GM23338 (cell line): ENCODE measurements around the gene ZNF593OS. TPM values are rescaled to one million over a fixed set of nuclear protein-coding genes. Genes with fewer than 3 reads are reported as not detected.
A peak's percentile ranks its signal among the peaks of the same experiment; 100 is the strongest.

Experiments used
- ATAC-seq: fragments of 200-7000 bp; cut with Tn5 transposase; 3 replicates; pipeline ENCODE4 v1.9.1; 2020
- DNase-seq: peaks from one replicate; pipeline ENCODE4 v3.0.0-alpha.2; 2015; ENCODE audit warnings: low spot score
- H2AFZ ChIP-seq: fragments of 200-600 bp; sonication (generic); 2 replicates; pipeline ENCODE4 v1.8.0; 2016; ENCODE audit warnings: antibody characterized with exemption, mild to moderate bottlenecking, moderate library complexity
- H3F3A ChIP-seq: fragments of 200-600 bp; sonication (generic); replicated peaks from 2 replicates; pipeline ENCODE4 v1.8.0; 2017; ENCODE audit warnings: antibody characterized with exemption, mixed run types, low read depth
- H3K27ac ChIP-seq: fragments of 200-600 bp; sonication (generic); 2 replicates; pipeline ENCODE4 v1.6.1; 2016; ENCODE audit warnings: low read depth
- H3K27me3 ChIP-seq: fragments of 200-600 bp; sonication (generic); 2 replicates; pipeline ENCODE4 v1.8.0; 2016; ENCODE audit warnings: mild to moderate bottlenecking, mixed run types, moderate library complexity; ENCODE audit not compliant: insufficient read depth
- H3K36me3 ChIP-seq: fragments of 200-600 bp; sonication (generic); 2 replicates; pipeline ENCODE4 v1.8.0; 2016; ENCODE audit warnings: mild to moderate bottlenecking; ENCODE audit not compliant: insufficient read depth
- H3K4me1 ChIP-seq: fragments of 200-600 bp; sonication (generic); 2 replicates; pipeline ENCODE4 v1.8.0; 2016; ENCODE audit warnings: mild to moderate bottlenecking, moderate library complexity; ENCODE audit not compliant: insufficient read depth
- H3K4me2 ChIP-seq: fragments of 200-600 bp; sonication (generic); 2 replicates; pipeline ENCODE4 v1.7.1; 2017; ENCODE audit warnings: mixed run types
- H3K4me3 ChIP-seq: fragments of 200-600 bp; sonication (generic); 2 replicates; pipeline ENCODE4 v1.6.1; 2016; ENCODE audit warnings: mixed run types
- H3K79me2 ChIP-seq: fragments of 200-600 bp; sonication (generic); replicated peaks from 2 replicates; pipeline ENCODE4 v1.8.0; 2017; ENCODE audit warnings: mild to moderate bottlenecking; ENCODE audit not compliant: insufficient read depth
- H3K9me2 ChIP-seq: fragments of 200-600 bp; sonication (generic); 2 replicates; pipeline ENCODE4 v1.8.0; 2017; ENCODE audit not compliant: insufficient read depth
- H4K20me1 ChIP-seq: fragments of 200-600 bp; sonication (generic); replicated peaks from 2 replicates; pipeline ENCODE4 v1.8.0; 2017; ENCODE audit warnings: mild to moderate bottlenecking; ENCODE audit not compliant: insufficient read depth
- H3K27ac Mint-ChIP-seq: 2 replicates; pipeline ENCODE4 v1.8.0; 2020; ENCODE audit warnings: inconsistent platforms, mild to moderate bottlenecking, moderate library complexity, mixed read lengths
- H3K27me3 Mint-ChIP-seq: 3 replicates; pipeline ENCODE4 v1.8.0; 2022; ENCODE audit warnings: low read depth, mild to moderate bottlenecking, moderate library complexity, mixed read lengths, inconsistent platforms; ENCODE audit not compliant: insufficient read depth, poor library complexity
- H3K36me3 Mint-ChIP-seq: 3 replicates; pipeline ENCODE4 v1.8.0; 2021; ENCODE audit warnings: low read depth, mild to moderate bottlenecking, inconsistent platforms, moderate library complexity, mixed read lengths
- H3K4me1 Mint-ChIP-seq: 3 replicates; pipeline ENCODE4 v1.8.0; 2020; ENCODE audit warnings: mild to moderate bottlenecking, inconsistent platforms, mixed read lengths
- H3K4me3 Mint-ChIP-seq: 3 replicates; pipeline ENCODE4 v1.8.0; 2021; ENCODE audit warnings: moderate library complexity, mild to moderate bottlenecking, inconsistent platforms, mixed read lengths
- H3K9me3 Mint-ChIP-seq: 3 replicates; pipeline ENCODE4 v1.8.0; 2020; ENCODE audit warnings: moderate library complexity, mild to moderate bottlenecking, inconsistent platforms, mixed read lengths
- CREB1 ChIP-seq: fragments of 250-450 bp; sonication (Bioruptor Pico); IDR thresholded peaks from 2 replicates; pipeline ENCODE4 v1.5.0; 2020; ENCODE audit warnings: low read depth, mild to moderate bottlenecking, moderate library complexity
- EZH2 ChIP-seq: fragments of 200-600 bp; sonication (generic); IDR thresholded peaks from one replicate; pipeline ENCODE4 v1.8.0; 2017; ENCODE audit warnings: antibody characterized with exemption, mild to moderate bottlenecking, low read depth; ENCODE audit not compliant: unreplicated experiment
- POLR2AphosphoS5 ChIP-seq: IDR thresholded peaks from 2 replicates; pipeline ENCODE4 v1.6.1; 2016; ENCODE audit warnings: antibody characterized with exemption, low read depth
- polyA plus RNA-seq: library from polyadenylated mRNA; unstranded; fragments of >200 nt; fragmentation: Nextera tagmentation; extraction: Ambion mirVana; gene quantifications from 2 replicates; pipeline ENCODE4 v1.2.1, GENCODE V29; 2016
- total RNA-seq: library from RNA; depleted of rRNA; stranded (reverse); fragments of >200 nt; shearing (Covaris generic); gene quantifications from 2 replicates; pipeline ENCODE4 v1.2.3, GENCODE V29; 2014
- TF ChIP-seq, protein P1 (sequence below): fragments of 250-450 bp; sonication (Bioruptor Pico); IDR thresholded peaks from 2 replicates; pipeline ENCODE4 v1.5.0; 2020; ENCODE audit warnings: mild to moderate bottlenecking, moderate library complexity
- TF ChIP-seq, protein P2 (sequence below), 2 experiments: fragments of 200-600 bp in 1 of 2; sonication (generic) in 1 of 2; conservative IDR thresholded peaks; 2 replicates each; pipeline versions ENCODE4 v1.5.1 to v1.6.1; 2016 to 2017; ENCODE audit warnings: antibody characterized with exemption in 2 of 2, low read depth in 2 of 2, mild to moderate bottlenecking in 2 of 2, moderate library complexity in 1 of 2

The ZNF593OS gene
- total and polyA plus RNA-seq, 2 experiments from 2014 or later = 1.1 TPM; not detected in 1

DNA sequence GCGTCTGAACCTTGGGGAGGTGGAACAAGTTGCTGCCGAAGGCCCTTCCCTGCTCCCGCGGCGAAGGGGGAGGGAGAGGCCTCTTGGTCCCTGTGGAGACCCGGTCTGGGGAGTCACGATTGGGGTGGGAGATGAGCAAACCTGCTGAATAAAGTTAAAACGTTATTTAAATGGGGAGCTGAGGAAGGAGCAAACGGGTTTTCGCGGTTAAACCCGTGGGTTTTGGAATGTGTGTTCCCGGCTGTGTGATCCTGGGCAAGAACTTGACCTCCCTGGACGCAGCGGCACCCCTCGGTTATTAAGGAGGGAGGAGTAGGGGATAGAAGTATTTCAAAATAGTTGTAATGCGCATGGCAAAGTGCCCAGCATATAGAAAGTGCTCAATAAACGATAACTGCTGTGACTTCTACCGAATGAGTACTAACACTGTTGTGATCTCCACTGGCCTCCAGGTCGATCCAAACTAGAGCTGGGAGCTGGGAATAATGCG is 9.4 kb downstream of the ZNF593OS start:
- no peak overlapping the region for H3K27ac ChIP-seq
- H3K4me2 ChIP-seq = peak overlapping the region; percentile 87
- H3K4me1 ChIP-seq = peaks cover 41% of the 10 kb centered on the region
- peaks cover 73% of the 10 kb centered on the region for H3K27me3 Mint-ChIP-seq
- H3F3A ChIP-seq = peaks cover 9% of the 10 kb centered on the region; the same call in 1 of the 2 replicates
- no peaks in the 10 kb centered on the region for H3K79me2 ChIP-seq
- peak overlapping the region; percentile 65 for H3K4me3 ChIP-seq
- H3K27me3 ChIP-seq = peaks cover 93% of the 10 kb centered on the region
- no peak for ATAC-seq
- peaks cover 3% of the 10 kb centered on the region; the same call in 1 of the 3 replicates for H3K9me3 Mint-ChIP-seq
- peak overlapping the region; percentile 73 for H3K4me3 Mint-ChIP-seq
- no peaks in the 10 kb centered on the region for H3K9me2 ChIP-seq
- H2AFZ ChIP-seq = peak overlapping the region; percentile 88; the same call in 1 of the 2 replicates
- DNase-seq = no peak
- peaks cover 48% of the 10 kb centered on the region for H3K4me1 Mint-ChIP-seq
- no peaks in the 10 kb centered on the region for H4K20me1 ChIP-seq
- H3K27ac Mint-ChIP-seq = no peak overlapping the region
- H3K36me3 ChIP-seq = no peaks in the 10 kb centered on the region
- H3K36me3 Mint-ChIP-seq = no peaks in the 10 kb centered on the region
- TF ChIP-seq CREB1 (CRISPR knock-in tag) (no peak), EZH2 (peak; percentile 74)

DNA sequence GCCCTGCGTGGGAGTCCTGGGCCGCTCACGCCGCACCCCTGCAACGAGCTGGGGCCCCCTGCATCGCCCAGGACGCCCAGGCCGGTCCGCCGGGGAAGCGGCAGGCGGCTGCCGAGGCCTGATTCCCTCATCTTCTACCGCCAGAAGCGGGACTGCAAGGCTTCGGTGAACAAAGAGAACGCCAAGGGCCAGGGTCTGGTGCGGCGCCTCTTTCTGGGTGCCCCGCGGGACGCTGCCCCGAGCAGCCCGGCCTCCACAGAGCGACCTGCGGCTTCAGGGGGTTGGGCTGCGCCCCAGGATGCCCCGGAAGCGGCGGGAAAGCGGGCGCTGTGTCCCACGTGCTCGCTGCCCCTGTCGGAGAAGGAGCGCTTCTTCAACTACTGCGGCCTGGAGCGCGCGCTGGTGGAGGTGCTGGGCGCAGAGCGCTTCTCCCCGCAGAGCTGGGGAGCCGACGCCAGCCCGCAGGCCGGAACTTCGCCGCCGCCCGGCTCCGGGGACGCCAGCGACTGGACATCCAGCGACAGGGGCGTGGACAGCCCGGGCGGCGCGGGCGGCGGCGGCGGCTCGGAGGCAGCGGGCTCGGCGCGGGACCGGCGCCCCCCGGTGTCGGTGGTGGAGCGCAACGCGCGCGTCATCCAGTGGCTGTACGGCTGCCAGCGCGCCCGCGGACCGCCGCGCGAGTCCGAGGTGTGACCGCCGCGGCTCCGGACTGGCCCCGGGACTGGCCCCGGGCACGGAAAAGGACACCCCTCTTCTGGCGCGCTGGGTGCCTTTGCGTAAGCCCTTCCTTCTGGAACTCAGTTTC is 10.0 kb downstream of the ZNF593OS start:
- Histone ChIP-seq H3K9me2 (no peaks in the 10 kb centered on the region), H3K36me3 (no peaks in the 10 kb centered on the region), H3K4me2 (peak overlapping the region; percentile 87), H3K4me1 (peaks cover 42% of the 10 kb centered on the region), H3K27me3 (peaks cover 99% of the 10 kb centered on the region), H3K4me3 (peak overlapping the region; percentile 65), H2AFZ (peak overlapping the region; percentile 95), H3K27ac (no peak overlapping the region), H3K79me2 (no peaks in the 10 kb centered on the region), H3F3A (peaks cover 9% of the 10 kb centered on the region; the same call in 1 of the 2 replicates), H4K20me1 (no peaks in the 10 kb centered on the region)
- H3K4me1 Mint-ChIP-seq = peaks cover 51% of the 10 kb centered on the region
- peaks cover 3% of the 10 kb centered on the region; the same call in 1 of the 3 replicates for H3K9me3 Mint-ChIP-seq
- H3K27ac Mint-ChIP-seq = no peak overlapping the region
- H3K36me3 Mint-ChIP-seq = no peaks in the 10 kb centered on the region
- peak; percentile 19 for ATAC-seq
- DNase-seq = peak; percentile 76
- H3K27me3 Mint-ChIP-seq = peaks cover 76% of the 10 kb centered on the region
- peak overlapping the region; percentile 73 for H3K4me3 Mint-ChIP-seq
- TF ChIP-seq, protein P1, sequence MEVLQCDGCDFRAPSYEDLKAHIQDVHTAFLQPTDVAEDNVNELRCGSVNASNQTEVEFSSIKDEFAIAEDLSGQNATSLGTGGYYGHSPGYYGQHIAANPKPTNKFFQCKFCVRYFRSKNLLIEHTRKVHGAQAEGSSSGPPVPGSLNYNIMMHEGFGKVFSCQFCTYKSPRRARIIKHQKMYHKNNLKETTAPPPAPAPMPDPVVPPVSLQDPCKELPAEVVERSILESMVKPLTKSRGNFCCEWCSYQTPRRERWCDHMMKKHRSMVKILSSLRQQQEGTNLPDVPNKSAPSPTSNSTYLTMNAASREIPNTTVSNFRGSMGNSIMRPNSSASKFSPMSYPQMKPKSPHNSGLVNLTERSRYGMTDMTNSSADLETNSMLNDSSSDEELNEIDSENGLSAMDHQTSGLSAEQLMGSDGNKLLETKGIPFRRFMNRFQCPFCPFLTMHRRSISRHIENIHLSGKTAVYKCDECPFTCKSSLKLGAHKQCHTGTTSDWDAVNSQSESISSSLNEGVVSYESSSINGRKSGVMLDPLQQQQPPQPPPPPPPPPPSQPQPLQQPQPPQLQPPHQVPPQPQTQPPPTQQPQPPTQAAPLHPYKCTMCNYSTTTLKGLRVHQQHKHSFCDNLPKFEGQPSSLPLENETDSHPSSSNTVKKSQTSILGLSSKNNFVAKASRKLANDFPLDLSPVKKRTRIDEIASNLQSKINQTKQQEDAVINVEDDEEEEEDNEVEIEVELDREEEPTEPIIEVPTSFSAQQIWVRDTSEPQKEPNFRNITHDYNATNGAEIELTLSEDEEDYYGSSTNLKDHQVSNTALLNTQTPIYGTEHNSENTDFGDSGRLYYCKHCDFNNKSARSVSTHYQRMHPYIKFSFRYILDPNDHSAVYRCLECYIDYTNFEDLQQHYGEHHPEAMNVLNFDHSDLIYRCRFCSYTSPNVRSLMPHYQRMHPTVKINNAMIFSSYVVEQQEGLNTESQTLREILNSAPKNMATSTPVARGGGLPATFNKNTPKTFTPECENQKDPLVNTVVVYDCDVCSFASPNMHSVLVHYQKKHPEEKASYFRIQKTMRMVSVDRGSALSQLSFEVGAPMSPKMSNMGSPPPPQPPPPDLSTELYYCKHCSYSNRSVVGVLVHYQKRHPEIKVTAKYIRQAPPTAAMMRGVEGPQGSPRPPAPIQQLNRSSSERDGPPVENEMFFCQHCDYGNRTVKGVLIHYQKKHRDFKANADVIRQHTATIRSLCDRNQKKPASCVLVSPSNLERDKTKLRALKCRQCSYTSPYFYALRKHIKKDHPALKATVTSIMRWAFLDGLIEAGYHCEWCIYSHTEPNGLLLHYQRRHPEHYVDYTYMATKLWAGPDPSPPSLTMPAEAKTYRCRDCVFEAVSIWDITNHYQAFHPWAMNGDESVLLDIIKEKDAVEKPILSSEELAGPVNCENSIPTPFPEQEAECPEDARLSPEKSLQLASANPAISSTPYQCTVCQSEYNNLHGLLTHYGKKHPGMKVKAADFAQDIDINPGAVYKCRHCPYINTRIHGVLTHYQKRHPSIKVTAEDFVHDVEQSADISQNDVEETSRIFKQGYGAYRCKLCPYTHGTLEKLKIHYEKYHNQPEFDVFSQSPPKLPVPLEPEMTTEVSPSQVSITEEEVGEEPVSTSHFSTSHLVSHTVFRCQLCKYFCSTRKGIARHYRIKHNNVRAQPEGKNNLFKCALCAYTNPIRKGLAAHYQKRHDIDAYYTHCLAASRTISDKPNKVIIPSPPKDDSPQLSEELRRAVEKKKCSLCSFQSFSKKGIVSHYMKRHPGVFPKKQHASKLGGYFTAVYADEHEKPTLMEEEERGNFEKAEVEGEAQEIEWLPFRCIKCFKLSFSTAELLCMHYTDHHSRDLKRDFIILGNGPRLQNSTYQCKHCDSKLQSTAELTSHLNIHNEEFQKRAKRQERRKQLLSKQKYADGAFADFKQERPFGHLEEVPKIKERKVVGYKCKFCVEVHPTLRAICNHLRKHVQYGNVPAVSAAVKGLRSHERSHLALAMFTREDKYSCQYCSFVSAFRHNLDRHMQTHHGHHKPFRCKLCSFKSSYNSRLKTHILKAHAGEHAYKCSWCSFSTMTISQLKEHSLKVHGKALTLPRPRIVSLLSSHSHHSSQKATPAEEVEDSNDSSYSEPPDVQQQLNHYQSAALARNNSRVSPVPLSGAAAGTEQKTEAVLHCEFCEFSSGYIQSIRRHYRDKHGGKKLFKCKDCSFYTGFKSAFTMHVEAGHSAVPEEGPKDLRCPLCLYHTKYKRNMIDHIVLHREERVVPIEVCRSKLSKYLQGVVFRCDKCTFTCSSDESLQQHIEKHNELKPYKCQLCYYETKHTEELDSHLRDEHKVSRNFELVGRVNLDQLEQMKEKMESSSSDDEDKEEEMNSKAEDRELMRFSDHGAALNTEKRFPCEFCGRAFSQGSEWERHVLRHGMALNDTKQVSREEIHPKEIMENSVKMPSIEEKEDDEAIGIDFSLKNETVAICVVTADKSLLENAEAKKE (CRISPR knock-in tag) = no peak
- TF ChIP-seq, protein P2, sequence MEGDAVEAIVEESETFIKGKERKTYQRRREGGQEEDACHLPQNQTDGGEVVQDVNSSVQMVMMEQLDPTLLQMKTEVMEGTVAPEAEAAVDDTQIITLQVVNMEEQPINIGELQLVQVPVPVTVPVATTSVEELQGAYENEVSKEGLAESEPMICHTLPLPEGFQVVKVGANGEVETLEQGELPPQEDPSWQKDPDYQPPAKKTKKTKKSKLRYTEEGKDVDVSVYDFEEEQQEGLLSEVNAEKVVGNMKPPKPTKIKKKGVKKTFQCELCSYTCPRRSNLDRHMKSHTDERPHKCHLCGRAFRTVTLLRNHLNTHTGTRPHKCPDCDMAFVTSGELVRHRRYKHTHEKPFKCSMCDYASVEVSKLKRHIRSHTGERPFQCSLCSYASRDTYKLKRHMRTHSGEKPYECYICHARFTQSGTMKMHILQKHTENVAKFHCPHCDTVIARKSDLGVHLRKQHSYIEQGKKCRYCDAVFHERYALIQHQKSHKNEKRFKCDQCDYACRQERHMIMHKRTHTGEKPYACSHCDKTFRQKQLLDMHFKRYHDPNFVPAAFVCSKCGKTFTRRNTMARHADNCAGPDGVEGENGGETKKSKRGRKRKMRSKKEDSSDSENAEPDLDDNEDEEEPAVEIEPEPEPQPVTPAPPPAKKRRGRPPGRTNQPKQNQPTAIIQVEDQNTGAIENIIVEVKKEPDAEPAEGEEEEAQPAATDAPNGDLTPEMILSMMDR (conservative IDR thresholded peaks at IDR 0.05; ENCODE audit: low read depth in 2 of 2) = peak in 1 of 2 experiments; percentile 24; a peak in 2 of 4 replicates
- no peak for TF ChIP-seq POLR2AphosphoS5
- TF ChIP-seq EZH2 = peak; percentile 46
